ENCODE measurements around the gene H3-3A.

- TF ChIP-seq POLR2A (IDR thresholded peaks at IDR 0.05) (no peak), CTCF (IDR thresholded peaks at IDR 0.05) (no peak)
These were observed 54.2 kb downstream of the H3-3A start for GRCh38 chr1:226116673-226117072.
